GM19397 (cell line): ENCODE results near the gene OR4M1.
"Not testable (repeated sequence)": the region's sequence is repeated elsewhere in the genome, so short reads cannot be mapped to it uniquely, and the experiment has no call there.

Source experiments
- ATAC-seq: cut with Tn5 transposase; IDR thresholded peaks from one replicate; pipeline ENCODE4 v1.9.1; 2021; ENCODE audit warnings: mild to moderate bottlenecking, moderate library complexity; ENCODE audit not compliant: unreplicated experiment

The OR4M1 gene

DNA sequence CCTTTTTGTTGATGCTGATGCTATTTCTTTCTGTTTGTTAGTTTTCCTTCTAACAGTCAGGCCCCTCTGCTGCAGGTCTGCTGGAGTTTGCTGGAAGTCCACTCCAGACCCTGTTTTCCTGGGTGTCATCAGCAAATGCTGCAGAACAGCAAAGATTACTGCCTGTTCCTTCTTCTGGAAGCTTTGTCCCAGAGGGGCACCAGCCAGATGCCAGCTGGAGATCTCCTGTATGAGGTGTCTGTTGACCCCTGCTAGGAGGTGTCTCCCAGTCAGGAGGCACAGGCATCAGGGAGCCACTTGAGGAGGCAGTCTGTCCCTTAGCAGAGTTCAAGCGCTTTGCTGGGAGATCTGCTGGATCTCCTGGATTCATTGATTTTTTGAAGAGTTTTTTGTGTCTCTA, 46.6 kb downstream of the OR4M1 start:
- not testable (repeated sequence) for ATAC-seq

DNA sequence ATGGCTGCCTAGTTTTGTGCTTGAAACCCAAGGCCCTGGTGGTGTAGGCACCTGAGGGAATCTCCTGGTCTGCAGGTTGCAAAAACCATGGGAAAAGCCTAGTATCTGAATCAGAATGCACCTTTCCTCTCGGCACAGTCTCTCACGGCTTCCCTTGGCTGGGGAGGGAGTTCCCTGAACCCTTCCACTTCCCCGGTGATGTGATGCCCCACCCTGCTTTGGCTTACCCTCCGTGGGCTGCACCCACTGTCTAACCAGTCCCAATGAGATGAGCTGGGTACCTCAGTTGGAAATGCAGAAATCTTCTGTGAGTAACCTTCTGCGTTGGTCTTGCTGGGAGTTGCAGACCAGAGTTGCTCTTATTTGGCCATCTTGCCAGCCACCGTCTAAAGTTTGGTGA, 47.7 kb downstream of the OR4M1 start:
- ATAC-seq = not testable (repeated sequence)

DNA sequence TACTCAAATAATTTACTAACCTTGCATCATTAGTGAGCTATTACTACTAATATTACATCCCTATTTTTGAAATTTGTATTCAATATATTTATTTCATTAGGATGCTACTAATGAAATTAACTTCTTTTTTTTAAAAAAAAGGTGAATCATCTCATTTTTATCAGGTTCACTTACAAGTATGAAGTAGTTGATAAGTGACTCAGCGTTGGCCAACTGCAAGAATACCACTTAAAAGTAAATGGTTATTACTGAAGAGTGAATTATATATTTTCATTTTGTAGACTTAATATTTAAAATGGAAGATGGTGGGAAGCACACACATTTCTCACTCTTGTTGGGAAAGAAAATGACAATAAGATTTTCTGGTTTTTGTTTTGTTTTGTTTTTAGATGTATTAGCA, 49.9 kb downstream of the OR4M1 start:
- ATAC-seq = no peak

DNA sequence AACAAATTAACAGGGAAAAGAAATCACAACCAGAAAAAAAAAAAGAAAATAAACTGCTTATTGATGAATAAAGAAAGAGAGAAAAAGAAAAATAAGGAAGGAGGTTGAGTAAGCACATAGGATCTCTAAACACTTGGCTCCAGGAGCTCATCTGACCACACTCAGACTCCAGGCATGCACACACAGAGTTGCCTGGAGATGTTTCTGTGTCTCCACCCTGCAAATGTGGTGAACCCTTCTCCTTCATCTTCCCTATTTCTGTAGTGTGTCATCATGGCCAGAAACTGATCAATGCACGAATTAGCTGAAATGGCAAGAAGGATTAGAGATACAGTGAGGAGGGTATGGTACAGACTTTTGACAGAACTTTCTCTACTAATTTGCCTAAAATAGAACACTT, 50.5 kb downstream of the OR4M1 start:
- ATAC-seq = no peak

DNA sequence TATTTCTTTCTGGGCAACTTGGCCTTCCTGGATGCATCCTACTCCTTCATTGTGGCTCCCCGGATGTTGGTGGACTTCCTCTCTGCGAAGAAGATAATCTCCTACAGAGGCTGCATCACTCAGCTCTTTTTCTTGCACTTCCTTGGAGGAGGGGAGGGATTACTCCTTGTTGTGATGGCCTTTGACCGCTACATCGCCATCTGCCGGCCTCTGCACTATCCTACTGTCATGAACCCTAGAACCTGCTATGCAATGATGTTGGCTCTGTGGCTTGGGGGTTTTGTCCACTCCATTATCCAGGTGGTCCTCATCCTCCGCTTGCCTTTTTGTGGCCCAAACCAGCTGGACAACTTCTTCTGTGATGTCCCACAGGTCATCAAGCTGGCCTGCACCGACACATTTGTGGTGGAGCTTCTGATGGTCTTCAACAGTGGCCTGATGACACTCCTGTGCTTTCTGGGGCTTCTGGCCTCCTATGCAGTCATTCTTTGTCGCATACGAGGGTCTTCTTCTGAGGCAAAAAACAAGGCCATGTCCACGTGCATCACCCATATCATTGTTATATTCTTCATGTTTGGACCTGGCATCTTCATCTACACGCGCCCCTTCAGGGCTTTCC, 54.4 kb downstream of the OR4M1 start:
- ATAC-seq = not testable (repeated sequence)

DNA sequence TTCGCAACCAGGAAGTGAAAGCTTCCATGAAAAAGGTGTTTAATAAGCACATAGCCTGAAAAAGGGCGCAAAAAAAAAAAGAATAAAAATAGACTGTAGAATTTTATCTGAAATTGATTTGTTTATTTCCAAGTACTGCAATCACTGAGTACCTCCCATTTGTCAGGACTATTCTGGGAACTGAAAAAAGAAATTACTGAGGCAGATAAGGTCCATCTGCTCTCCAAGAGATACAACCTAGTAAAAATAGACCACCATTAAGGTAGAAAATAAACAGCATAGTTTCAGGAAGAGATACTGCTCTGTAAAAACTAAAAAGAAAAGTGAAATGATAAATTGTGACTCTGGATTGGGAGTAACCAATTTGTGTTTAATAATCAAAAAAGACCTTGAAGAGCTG, 55.0 kb downstream of the OR4M1 start:
- ATAC-seq = no peak
